ENCODE results near the gene SORBS1. TPM values are rescaled to one million over a fixed set of nuclear protein-coding genes. Genes with fewer than 3 reads are reported as not detected.

The SORBS1 gene
- total and polyA plus RNA-seq, 2 donors (not counting 1 experiment from before 2014, with no cell fraction given), result 0.21 to 1.5 TPM

DNA sequence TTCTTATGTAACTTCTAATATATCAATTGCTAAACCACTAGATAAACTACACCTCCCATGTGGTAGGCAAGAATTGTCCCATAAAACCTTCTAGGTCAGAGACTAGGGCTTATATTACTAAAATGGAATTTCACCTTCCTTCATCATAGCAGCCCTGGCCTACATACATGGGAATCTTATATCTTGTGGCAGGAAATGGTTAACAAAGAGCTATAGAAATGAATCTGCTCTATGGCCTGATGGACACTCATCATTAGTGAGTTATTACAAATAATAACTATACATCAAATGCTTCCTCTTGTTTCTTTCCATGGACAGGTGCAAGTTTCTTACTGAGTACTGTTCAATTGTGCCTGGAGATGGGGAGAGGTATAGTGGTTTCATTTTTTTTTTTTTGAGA, 208.0 kb downstream of the SORBS1 start:
- Histone ChIP-seq H3K27me3 (replicated peaks in 1 of 4; ENCODE audit: control extremely low read depth in 1 of 4, control insufficient read depth in 3 of 4, insufficient read depth in 4 of 4, low read length in 3 of 4) (peaks cover 0 to 3% (median 0%) of the 10 kb centered on the region in 4 experiments), H3K27ac (ENCODE audit: low read length in 2 of 2) (no peak overlapping the region), H4K20me1 (ENCODE audit: control insufficient read depth, insufficient read depth, low read length, poor library complexity, severe bottlenecking) (no peaks in the 10 kb centered on the region), H3K4me2 (replicated peaks; ENCODE audit: low read depth, low read length, poor library complexity, severe bottlenecking) (no peak overlapping the region), H3K4me3 (ENCODE audit: control extremely low read depth in 1 of 5, extremely low read depth in 1 of 5, insufficient read depth in 1 of 5, low read depth in 2 of 5, low read length in 4 of 5) (no peak overlapping the region), H3K79me2 (ENCODE audit: control insufficient read depth, insufficient read depth, low read length) (no peaks in the 10 kb centered on the region), H3K4me1 (ENCODE audit: control insufficient read depth in 2 of 2, insufficient read depth in 2 of 2, low read length in 2 of 2) (peaks cover 8 to 10% of the 10 kb centered on the region in 2 donors), H3K36me3 (replicated peaks in 1 of 2; ENCODE audit: control extremely low read depth in 1 of 2, control insufficient read depth in 1 of 2, extremely low read depth in 1 of 2, insufficient read depth in 2 of 2, low read length in 1 of 2) (no peaks in the 10 kb centered on the region), H3K9me3 (ENCODE audit: control extremely low read depth in 1 of 3, control insufficient read depth in 2 of 3, insufficient read depth in 1 of 3, low read length in 2 of 3) (no peaks in the 10 kb centered on the region), H2AFZ (ENCODE audit: insufficient read depth, low read depth, low read length, poor library complexity, severe bottlenecking) (no peak overlapping the region), H3K9ac (ENCODE audit: low read length) (no peak overlapping the region)
- intact Hi-C loops (cut with micrococcal nuclease), result no loop called here
- Mint-ChIP-seq H3K9me3 (ENCODE audit: insufficient read depth) (no peaks in the 10 kb centered on the region), H3K27ac (no peak overlapping the region), H3K4me1 (peaks cover 10% of the 10 kb centered on the region), H3K27me3 (no peaks in the 10 kb centered on the region), H3K4me3 (no peak overlapping the region)
- ATAC-seq (ENCODE audit: low read depth), result no peak
- ChIA-PET POLR2A (no interaction called here), CTCF (interaction anchor here (0.7 to 16.9 kb wide), 3 partner anchors 10 to 176 kb away, joined by 3 to 644 read pairs (median 17); no protein-coding TSS in a partner anchor)
- DNase-seq, result no peak
- TF ChIP-seq, protein P1, sequence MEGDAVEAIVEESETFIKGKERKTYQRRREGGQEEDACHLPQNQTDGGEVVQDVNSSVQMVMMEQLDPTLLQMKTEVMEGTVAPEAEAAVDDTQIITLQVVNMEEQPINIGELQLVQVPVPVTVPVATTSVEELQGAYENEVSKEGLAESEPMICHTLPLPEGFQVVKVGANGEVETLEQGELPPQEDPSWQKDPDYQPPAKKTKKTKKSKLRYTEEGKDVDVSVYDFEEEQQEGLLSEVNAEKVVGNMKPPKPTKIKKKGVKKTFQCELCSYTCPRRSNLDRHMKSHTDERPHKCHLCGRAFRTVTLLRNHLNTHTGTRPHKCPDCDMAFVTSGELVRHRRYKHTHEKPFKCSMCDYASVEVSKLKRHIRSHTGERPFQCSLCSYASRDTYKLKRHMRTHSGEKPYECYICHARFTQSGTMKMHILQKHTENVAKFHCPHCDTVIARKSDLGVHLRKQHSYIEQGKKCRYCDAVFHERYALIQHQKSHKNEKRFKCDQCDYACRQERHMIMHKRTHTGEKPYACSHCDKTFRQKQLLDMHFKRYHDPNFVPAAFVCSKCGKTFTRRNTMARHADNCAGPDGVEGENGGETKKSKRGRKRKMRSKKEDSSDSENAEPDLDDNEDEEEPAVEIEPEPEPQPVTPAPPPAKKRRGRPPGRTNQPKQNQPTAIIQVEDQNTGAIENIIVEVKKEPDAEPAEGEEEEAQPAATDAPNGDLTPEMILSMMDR (IDR thresholded peaks at IDR 0.05), result no peak
- no peak for TF ChIP-seq EZH2 (IDR thresholded peaks at IDR 0.05; ENCODE audit: borderline replicate concordance, insufficient read depth, low read depth, low read length, poor library complexity, severe bottlenecking)

DNA sequence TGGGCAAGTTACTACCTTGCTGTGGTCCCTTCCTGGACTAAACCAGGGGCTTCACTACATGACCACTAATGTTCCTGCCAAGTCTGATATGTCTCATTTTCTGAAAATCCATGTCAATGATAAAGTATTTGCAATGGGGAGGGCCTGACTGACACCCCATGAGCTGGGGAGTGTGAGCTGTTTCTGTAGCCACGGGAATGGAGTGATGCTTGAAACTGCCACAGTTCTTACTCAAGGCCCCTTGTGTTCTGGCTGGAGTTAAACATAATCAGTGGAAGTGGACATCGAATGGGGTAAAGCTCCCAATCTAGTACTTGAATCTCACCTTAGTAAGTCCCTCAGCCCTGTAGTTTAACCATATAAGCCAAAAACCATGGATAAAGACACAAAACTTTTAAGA, 208.5 kb downstream of the SORBS1 start:
- H2AFZ ChIP-seq (ENCODE audit: insufficient read depth, low read depth, low read length, poor library complexity, severe bottlenecking), result no peak overlapping the region
- H3K4me3 ChIP-seq (ENCODE audit: control extremely low read depth in 1 of 5, extremely low read depth in 1 of 5, insufficient read depth in 1 of 5, low read depth in 2 of 5, low read length in 4 of 5), result no peak overlapping the region
- peaks cover 8 to 10% of the 10 kb centered on the region in 2 donors for H3K4me1 ChIP-seq (ENCODE audit: control insufficient read depth in 2 of 2, insufficient read depth in 2 of 2, low read length in 2 of 2)
- ChIA-PET POLR2A (no interaction called here), CTCF (interaction anchor here (0.7 to 16.9 kb wide), 3 partner anchors 10 to 175 kb away, joined by 3 to 644 read pairs (median 17); no protein-coding TSS in a partner anchor)
- WGBS (ENCODE audit: insufficient coverage), result 90% methylated on average over 2 of the region's 2 CpGs
- H3K27ac ChIP-seq (ENCODE audit: low read length in 2 of 2), result no peak overlapping the region
- intact Hi-C loops (cut with micrococcal nuclease), result no loop called here
- Mint-ChIP-seq H3K4me3 (no peak overlapping the region), H3K27ac (no peak overlapping the region), H3K4me1 (peaks cover 10% of the 10 kb centered on the region), H3K27me3 (no peaks in the 10 kb centered on the region), H3K9me3 (ENCODE audit: insufficient read depth) (no peaks in the 10 kb centered on the region)
- no peaks in the 10 kb centered on the region for H3K9me3 ChIP-seq (ENCODE audit: control extremely low read depth in 1 of 3, control insufficient read depth in 2 of 3, insufficient read depth in 1 of 3, low read length in 2 of 3)
- no peaks in the 10 kb centered on the region for H3K36me3 ChIP-seq (replicated peaks in 1 of 2; ENCODE audit: control extremely low read depth in 1 of 2, control insufficient read depth in 1 of 2, extremely low read depth in 1 of 2, insufficient read depth in 2 of 2, low read length in 1 of 2)
- no peak overlapping the region for H3K9ac ChIP-seq (ENCODE audit: low read length)
- TF ChIP-seq EZH2 (IDR thresholded peaks at IDR 0.05; ENCODE audit: borderline replicate concordance, insufficient read depth, low read depth, low read length, poor library complexity, severe bottlenecking), result no peak
- TF ChIP-seq, protein P1 (IDR thresholded peaks at IDR 0.05), result no peak
- ATAC-seq (ENCODE audit: low read depth) (no peak), DNase-seq (no peak)
- no peaks in the 10 kb centered on the region for H4K20me1 ChIP-seq (ENCODE audit: control insufficient read depth, insufficient read depth, low read length, poor library complexity, severe bottlenecking)
- H3K4me2 ChIP-seq (replicated peaks; ENCODE audit: low read depth, low read length, poor library complexity, severe bottlenecking), result no peak overlapping the region
- no peaks in the 10 kb centered on the region for H3K79me2 ChIP-seq (ENCODE audit: control insufficient read depth, insufficient read depth, low read length)
- peaks cover 0 to 3% (median 0%) of the 10 kb centered on the region in 4 experiments for H3K27me3 ChIP-seq (replicated peaks in 1 of 4; ENCODE audit: control extremely low read depth in 1 of 4, control insufficient read depth in 3 of 4, insufficient read depth in 4 of 4, low read length in 3 of 4)
